Colonic mucosa (tissue), 4 donors: ENCODE results near the gene DSTN. TPM values are rescaled to one million over a fixed set of nuclear protein-coding genes. Genes with fewer than 3 reads are reported as not detected.
"Not testable (repeated sequence)": the region's sequence is repeated elsewhere in the genome, so short reads cannot be mapped to it uniquely, and the experiment has no call there.

Source experiments
- DNase-seq: peaks from one replicate; pipeline ENCODE4 v3.0.0-alpha.2; 2020
- H3K27ac ChIP-seq: fragments of 200-600 bp; one replicate; pipeline ENCODE4 v1.8.0; 2021
- H3K27me3 ChIP-seq: fragments of 200-600 bp; one replicate; pipeline ENCODE4 v1.8.0; 2021
- H3K36me3 ChIP-seq: fragments of 200-600 bp; one replicate; pipeline ENCODE4 v1.8.0; 2021
- H3K4me1 ChIP-seq: fragments of 200-600 bp; one replicate; pipeline ENCODE4 v1.8.0; 2021; ENCODE audit warnings: mild to moderate bottlenecking
- H3K4me3 ChIP-seq: fragments of 200-600 bp; one replicate; pipeline ENCODE4 v1.8.0; 2021
- H3K9ac ChIP-seq, 2 donors: one replicate each; pipeline ENCODE4 v1.7.0; 2013; ENCODE audit warnings: control low read depth in 2 of 2, low read depth in 2 of 2, low read length in 2 of 2
- H3K9me3 ChIP-seq: fragments of 200-600 bp; one replicate; pipeline ENCODE4 v1.8.0; 2021
- CTCF ChIP-seq: fragments of 200-600 bp; IDR thresholded peaks from one replicate; pipeline ENCODE4 v1.8.0; 2022; ENCODE audit warnings: antibody characterized with exemption, mild to moderate bottlenecking
- intact Hi-C: fragments of 100-400 bp; cut with DNase I; formaldehyde crosslinking; loops from one replicate; pipeline ENCODE4 v1.14.1; 2022
- total RNA-seq, 2 donors: library from RNA; stranded (reverse); fragmentation: NEBNext Ultra II Directional in 1 of 2; extraction: Animal tissue kit (Norgen Biotek cat#: 25700) in 1 of 2; gene quantifications; one replicate each; pipeline ENCODE4 v1.2.1, GENCODE V29; 2021
- donor health status: healthy.
- donor health status: DM: no; HTN: no; CAD: no.
- donor health status: DM: no; HTN: no; CAD: no.

DSTN gene
- total RNA-seq, 2 donors from 2014 or later = 247 to 437 TPM

- H3K4me1 ChIP-seq = peaks cover 4% of the 10 kb centered on the region
- intact Hi-C loops = no loop called here
- no peak for TF ChIP-seq CTCF
- H3K9ac ChIP-seq = no peak overlapping the region
- peaks cover 12% of the 10 kb centered on the region for H3K36me3 ChIP-seq
- no peaks in the 10 kb centered on the region for H3K9me3 ChIP-seq
- no peak overlapping the region for H3K4me3 ChIP-seq
- H3K27me3 ChIP-seq = no peaks in the 10 kb centered on the region
- H3K27ac ChIP-seq = no peak overlapping the region
- DNase-seq = no peak
Measured at GRCh38 chr20:17655286-17655651, 85.4 kb downstream of the DSTN start.

- DNase-seq = no peak
- Histone ChIP-seq H3K9me3 (no peaks in the 10 kb centered on the region), H3K27ac (no peak overlapping the region), H3K4me3 (no peak overlapping the region), H3K27me3 (no peaks in the 10 kb centered on the region), H3K4me1 (no peaks in the 10 kb centered on the region), H3K36me3 (peaks cover 12% of the 10 kb centered on the region), H3K9ac (no peak overlapping the region)
- TF ChIP-seq CTCF = no peak
- intact Hi-C loops = no loop called here
Measured at GRCh38 chr20:17655865-17656479, 86.1 kb downstream of the DSTN start.

- no peaks in the 10 kb centered on the region for H3K27me3 ChIP-seq
- intact Hi-C loops = no loop called here
- H3K4me3 ChIP-seq = no peak overlapping the region
- H3K27ac ChIP-seq = no peak overlapping the region
- no peaks in the 10 kb centered on the region for H3K9me3 ChIP-seq
- TF ChIP-seq CTCF = no peak
- no peak for DNase-seq
- H3K9ac ChIP-seq = no peak overlapping the region
- H3K4me1 ChIP-seq = peaks cover 6% of the 10 kb centered on the region
- H3K36me3 ChIP-seq = peaks cover 12% of the 10 kb centered on the region
Measured at GRCh38 chr20:17657079-17657825, 87.4 kb downstream of the DSTN start.

- Histone ChIP-seq H3K4me3 (no peak overlapping the region), H3K27me3 (no peaks in the 10 kb centered on the region), H3K36me3 (peaks cover 12% of the 10 kb centered on the region), H3K27ac (no peak overlapping the region), H3K9me3 (no peaks in the 10 kb centered on the region), H3K9ac (no peak overlapping the region), H3K4me1 (peaks cover 6% of the 10 kb centered on the region)
- DNase-seq = no peak
- intact Hi-C loops = no loop called here
- TF ChIP-seq CTCF = no peak
Measured at GRCh38 chr20:17657898-17658647, 88.2 kb downstream of the DSTN start.

- H3K27me3 ChIP-seq = no peaks in the 10 kb centered on the region
- no peak for DNase-seq
- no peak for TF ChIP-seq CTCF
- H3K9ac ChIP-seq = no peak overlapping the region
- H3K36me3 ChIP-seq = peaks cover 12% of the 10 kb centered on the region
- no peak overlapping the region for H3K27ac ChIP-seq
- no peak overlapping the region for H3K4me3 ChIP-seq
- H3K9me3 ChIP-seq = no peaks in the 10 kb centered on the region
- intact Hi-C loops = no loop called here
- peaks cover 6% of the 10 kb centered on the region for H3K4me1 ChIP-seq
Measured at GRCh38 chr20:17658648-17658993, 88.7 kb downstream of the DSTN start.

GRCh38 chr20:17659344-17659743 is 89.5 kb downstream of the DSTN start:
- H3K9me3 ChIP-seq, DNase-seq, H3K9ac ChIP-seq, intact Hi-C loops, H3K4me3 ChIP-seq, H3K4me1 ChIP-seq, H3K27ac ChIP-seq, H3K27me3 ChIP-seq: not testable (repeated sequence)
- H3K36me3 ChIP-seq = peaks cover 11% of the 10 kb centered on the region
